ENCODE measurements around the gene SPPL2A.

- no peak for TF ChIP-seq CTCF (conservative IDR thresholded peaks at IDR 0.05; ENCODE audit: low read depth, low read length)
- no peak for TF ChIP-seq EZH2 (IDR thresholded peaks at IDR 0.05; ENCODE audit: borderline replicate concordance, low read depth, low read length, poor library complexity, severe bottlenecking)
Measured at GRCh38 chr15:50808728-50809127, 43.2 kb upstream of the SPPL2A start.

Measured in A673 (cell line).